ENCODE results near the gene PRKN. TPM values are rescaled to one million over a fixed set of nuclear protein-coding genes. Genes with fewer than 3 reads are reported as not detected.

Gene PRKN
- total RNA-seq, 1 donor from 2014 or later, result 1.3 TPM

GRCh38 chr6:161649841-161650240, 1077.7 kb downstream of the PRKN start:
- Histone ChIP-seq H4K20me1 (ENCODE audit: insufficient read depth, low read length) (no peaks in the 10 kb centered on the region), H3K9me3 (ENCODE audit: insufficient read depth, low read depth, low read length) (peaks cover 3% of the 10 kb centered on the region), H2AFZ (ENCODE audit: low read depth, low read length) (no peak overlapping the region), H3K36me3 (ENCODE audit: insufficient read depth, low read length) (no peaks in the 10 kb centered on the region), H3K27me3 (ENCODE audit: insufficient read depth, low read length) (no peaks in the 10 kb centered on the region), H3K9ac (ENCODE audit: low read length) (no peak overlapping the region), H3K79me2 (ENCODE audit: insufficient read depth, low read length) (no peaks in the 10 kb centered on the region), H3K4me1 (ENCODE audit: insufficient read depth, low read length) (no peaks in the 10 kb centered on the region), H3K27ac (ENCODE audit: low read depth, low read length) (no peak overlapping the region), H3K4me2 (ENCODE audit: low read length) (no peak overlapping the region), H3K4me3 (ENCODE audit: insufficient read depth, low read depth, low read length) (no peak overlapping the region)
- H3K27me3 Mint-ChIP-seq (ENCODE audit: low read depth, unreplicated experiment), result peaks cover 4% of the 10 kb centered on the region
- TF ChIP-seq, protein P1, sequence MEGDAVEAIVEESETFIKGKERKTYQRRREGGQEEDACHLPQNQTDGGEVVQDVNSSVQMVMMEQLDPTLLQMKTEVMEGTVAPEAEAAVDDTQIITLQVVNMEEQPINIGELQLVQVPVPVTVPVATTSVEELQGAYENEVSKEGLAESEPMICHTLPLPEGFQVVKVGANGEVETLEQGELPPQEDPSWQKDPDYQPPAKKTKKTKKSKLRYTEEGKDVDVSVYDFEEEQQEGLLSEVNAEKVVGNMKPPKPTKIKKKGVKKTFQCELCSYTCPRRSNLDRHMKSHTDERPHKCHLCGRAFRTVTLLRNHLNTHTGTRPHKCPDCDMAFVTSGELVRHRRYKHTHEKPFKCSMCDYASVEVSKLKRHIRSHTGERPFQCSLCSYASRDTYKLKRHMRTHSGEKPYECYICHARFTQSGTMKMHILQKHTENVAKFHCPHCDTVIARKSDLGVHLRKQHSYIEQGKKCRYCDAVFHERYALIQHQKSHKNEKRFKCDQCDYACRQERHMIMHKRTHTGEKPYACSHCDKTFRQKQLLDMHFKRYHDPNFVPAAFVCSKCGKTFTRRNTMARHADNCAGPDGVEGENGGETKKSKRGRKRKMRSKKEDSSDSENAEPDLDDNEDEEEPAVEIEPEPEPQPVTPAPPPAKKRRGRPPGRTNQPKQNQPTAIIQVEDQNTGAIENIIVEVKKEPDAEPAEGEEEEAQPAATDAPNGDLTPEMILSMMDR (IDR thresholded peaks at IDR 0.05; ENCODE audit: insufficient read depth, low read depth, low read length), result no peak
- no peak for TF ChIP-seq EZH2 (IDR thresholded peaks at IDR 0.05; ENCODE audit: insufficient read depth, low read length)
- no peak for FAIRE-seq
- H3K9me3 Mint-ChIP-seq (ENCODE audit: unreplicated experiment), result no peaks in the 10 kb centered on the region
- no peaks in the 10 kb centered on the region for H3K4me1 Mint-ChIP-seq (ENCODE audit: low read depth, unreplicated experiment)
- no peak overlapping the region for H3K4me3 Mint-ChIP-seq (ENCODE audit: unreplicated experiment)
- no peak for DNase-seq (ENCODE audit: low read depth)
- no peak overlapping the region for H3K27ac Mint-ChIP-seq (ENCODE audit: unreplicated experiment)
- H3K36me3 Mint-ChIP-seq (ENCODE audit: low read depth, unreplicated experiment), result no peaks in the 10 kb centered on the region

- no peak overlapping the region for H3K9ac ChIP-seq (ENCODE audit: low read length)
- H3K79me2 ChIP-seq (ENCODE audit: insufficient read depth, low read length), result no peaks in the 10 kb centered on the region
- no peaks in the 10 kb centered on the region for H3K27me3 ChIP-seq (ENCODE audit: insufficient read depth, low read length)
- H2AFZ ChIP-seq (ENCODE audit: low read depth, low read length), result no peak overlapping the region
- no peak for DNase-seq (ENCODE audit: low read depth)
- H3K4me1 Mint-ChIP-seq (ENCODE audit: low read depth, unreplicated experiment), result no peaks in the 10 kb centered on the region
- no peaks in the 10 kb centered on the region for H3K36me3 Mint-ChIP-seq (ENCODE audit: low read depth, unreplicated experiment)
- no peaks in the 10 kb centered on the region for H3K36me3 ChIP-seq (ENCODE audit: insufficient read depth, low read length)
- no peak for TF ChIP-seq EZH2 (IDR thresholded peaks at IDR 0.05; ENCODE audit: insufficient read depth, low read length)
- TF ChIP-seq, protein P1 (IDR thresholded peaks at IDR 0.05; ENCODE audit: insufficient read depth, low read depth, low read length), result no peak
- H4K20me1 ChIP-seq (ENCODE audit: insufficient read depth, low read length), result no peaks in the 10 kb centered on the region
- H3K4me3 ChIP-seq (ENCODE audit: insufficient read depth, low read depth, low read length), result no peak overlapping the region
- FAIRE-seq, result no peak
- H3K4me1 ChIP-seq (ENCODE audit: insufficient read depth, low read length), result no peaks in the 10 kb centered on the region
- no peak overlapping the region for H3K27ac ChIP-seq (ENCODE audit: low read depth, low read length)
- no peak overlapping the region for H3K4me3 Mint-ChIP-seq (ENCODE audit: unreplicated experiment)
- H3K4me2 ChIP-seq (ENCODE audit: low read length), result no peak overlapping the region
- H3K27me3 Mint-ChIP-seq (ENCODE audit: low read depth, unreplicated experiment), result peaks cover 4% of the 10 kb centered on the region
- no peaks in the 10 kb centered on the region for H3K9me3 Mint-ChIP-seq (ENCODE audit: unreplicated experiment)
- H3K9me3 ChIP-seq (ENCODE audit: insufficient read depth, low read depth, low read length), result peaks cover 3% of the 10 kb centered on the region
- no peak overlapping the region for H3K27ac Mint-ChIP-seq (ENCODE audit: unreplicated experiment)
These were observed 1078.5 kb downstream of the PRKN start for GRCh38 chr6:161649068-161649467.

DNA sequence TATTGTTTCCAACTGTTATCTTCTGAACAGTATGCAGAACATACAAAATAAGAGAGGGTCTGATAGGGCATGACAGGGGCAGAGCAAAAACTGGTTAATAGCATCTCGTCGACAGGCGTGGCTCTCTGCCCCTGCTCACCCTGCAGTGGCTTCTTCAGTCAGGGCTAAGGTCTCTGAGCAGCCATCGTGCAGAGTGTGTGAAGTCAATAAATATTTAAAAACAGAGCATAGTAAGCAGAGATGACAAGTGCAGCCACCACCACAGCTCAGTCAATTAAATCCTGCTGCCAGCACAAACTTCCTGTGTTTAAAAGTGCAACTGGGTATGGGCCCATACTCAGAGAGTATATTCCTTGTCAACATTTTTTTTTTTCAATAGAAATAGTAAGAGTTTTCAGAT, 1080.3 kb downstream of the PRKN start:
- Histone ChIP-seq H3K27ac (ENCODE audit: low read depth, low read length) (no peak overlapping the region), H3K79me2 (ENCODE audit: insufficient read depth, low read length) (no peaks in the 10 kb centered on the region), H2AFZ (ENCODE audit: low read depth, low read length) (no peak overlapping the region), H3K27me3 (ENCODE audit: insufficient read depth, low read length) (no peaks in the 10 kb centered on the region), H3K9me3 (ENCODE audit: insufficient read depth, low read depth, low read length) (peaks cover 3% of the 10 kb centered on the region), H3K4me3 (ENCODE audit: insufficient read depth, low read depth, low read length) (no peak overlapping the region), H3K36me3 (ENCODE audit: insufficient read depth, low read length) (no peaks in the 10 kb centered on the region), H3K4me1 (ENCODE audit: insufficient read depth, low read length) (no peaks in the 10 kb centered on the region), H3K9ac (ENCODE audit: low read length) (no peak overlapping the region), H4K20me1 (ENCODE audit: insufficient read depth, low read length) (no peaks in the 10 kb centered on the region), H3K4me2 (ENCODE audit: low read length) (no peak overlapping the region)
- Mint-ChIP-seq H3K27me3 (ENCODE audit: low read depth, unreplicated experiment) (peaks cover 4% of the 10 kb centered on the region), H3K36me3 (ENCODE audit: low read depth, unreplicated experiment) (no peaks in the 10 kb centered on the region), H3K27ac (ENCODE audit: unreplicated experiment) (no peak overlapping the region), H3K4me3 (ENCODE audit: unreplicated experiment) (no peak overlapping the region), H3K9me3 (ENCODE audit: unreplicated experiment) (no peaks in the 10 kb centered on the region), H3K4me1 (ENCODE audit: low read depth, unreplicated experiment) (no peaks in the 10 kb centered on the region)
- DNase-seq (ENCODE audit: low read depth), result no peak
- no peak for FAIRE-seq
- TF ChIP-seq, protein P1 (IDR thresholded peaks at IDR 0.05; ENCODE audit: insufficient read depth, low read depth, low read length), result no peak
- TF ChIP-seq EZH2 (IDR thresholded peaks at IDR 0.05; ENCODE audit: insufficient read depth, low read length), result no peak
